ENCODE results near the gene SLC18B1.

SLC18B1 gene

GRCh38 chr6:132797951-132798868, at the start of gene SLC18B1:
SLC18B1 (minus strand) TSS chr6:132798637; CDS start chr6:132798456, 181 bp downstream.
- DNase-seq (ENCODE audit: low read depth in 2 of 2), result peak in 1 of 2 donors; percentile 59

GRCh38 chr6:132843316-132844035, 45.0 kb upstream of the SLC18B1 start:
- DNase-seq (ENCODE audit: low read depth in 2 of 2), result no peak

GRCh38 chr6:132841966-132842365, 43.5 kb upstream of the SLC18B1 start:
- no peak for DNase-seq (ENCODE audit: low read depth in 2 of 2)

- no peak for DNase-seq (ENCODE audit: low read depth in 2 of 2)
Observed at GRCh38 chr6:132832891-132833290, 34.5 kb upstream of the SLC18B1 start.

GRCh38 chr6:132830334-132830751, 31.9 kb upstream of the SLC18B1 start:
- no peak for DNase-seq (ENCODE audit: low read depth in 2 of 2)

GRCh38 chr6:132820629-132821381, 22.4 kb upstream of the SLC18B1 start:
- DNase-seq (ENCODE audit: low read depth in 2 of 2), result no peak

GRCh38 chr6:132819405-132820161, 21.1 kb upstream of the SLC18B1 start:
- DNase-seq (ENCODE audit: low read depth in 2 of 2), result no peak

GRCh38 chr6:132818404-132819359, 20.2 kb upstream of the SLC18B1 start:
- DNase-seq (ENCODE audit: low read depth in 2 of 2), result no peak

GRCh38 chr6:132817554-132818403, 19.3 kb upstream of the SLC18B1 start:
- DNase-seq (ENCODE audit: low read depth in 2 of 2), result no peak

- DNase-seq (ENCODE audit: low read depth in 2 of 2), result no peak
Observed at GRCh38 chr6:132816660-132817059, 18.2 kb upstream of the SLC18B1 start.

- DNase-seq (ENCODE audit: low read depth in 2 of 2), result no peak
Observed at GRCh38 chr6:132814716-132815570, 16.5 kb upstream of the SLC18B1 start.

- DNase-seq (ENCODE audit: low read depth in 2 of 2), result peak in 1 of 2 donors; percentile 32
Observed at GRCh38 chr6:132813173-132813856, 14.9 kb upstream of the SLC18B1 start.

- no peak for DNase-seq (ENCODE audit: low read depth in 2 of 2)
Observed at GRCh38 chr6:132812756-132813172, 14.3 kb upstream of the SLC18B1 start.

GRCh38 chr6:132812255-132812732, 13.9 kb upstream of the SLC18B1 start:
- DNase-seq (ENCODE audit: low read depth in 2 of 2), result no peak

- no peak for DNase-seq (ENCODE audit: low read depth in 2 of 2)
Observed at GRCh38 chr6:132811276-132811675, 12.8 kb upstream of the SLC18B1 start.

- DNase-seq (ENCODE audit: low read depth in 2 of 2), result no peak
Observed at GRCh38 chr6:132805548-132805947, 7.1 kb upstream of the SLC18B1 start.

GRCh38 chr6:132804251-132804650, 5.8 kb upstream of the SLC18B1 start:
- no peak for DNase-seq (ENCODE audit: low read depth in 2 of 2)

Measured in stimulated activated CD4-positive, alpha-beta T cell treated with anti-CD3 and anti-CD28 coated beads, Interleukin-1b, Interleukin-23, amount 100 ng/mL, for 4 hours (primary cell).